Activated CD8-positive, alpha-beta memory T cell treated with anti-CD3 and anti-CD28 coated beads, Interleukin-2, amount 50 U/mL, for 1 hour (primary cell): ENCODE results near the gene NPTX2.

Source experiments
- DNase-seq: peaks from one replicate; pipeline ENCODE4 v3.0.0-alpha.2; 2020; ENCODE audit errors: extremely low read depth

NPTX2 gene

GRCh38 chr7:98618786-98619185, 1.7 kb downstream of the NPTX2 start:
- no peak for DNase-seq

GRCh38 chr7:98619450-98620321, 2.6 kb downstream of the NPTX2 start:
- DNase-seq, result no peak

GRCh38 chr7:98621573-98622482, 4.7 kb downstream of the NPTX2 start:
- DNase-seq, result no peak

GRCh38 chr7:98622926-98623325, 5.8 kb downstream of the NPTX2 start:
- no peak for DNase-seq

- no peak for DNase-seq
Measured at GRCh38 chr7:98624846-98625420, 7.8 kb downstream of the NPTX2 start.

DNA sequence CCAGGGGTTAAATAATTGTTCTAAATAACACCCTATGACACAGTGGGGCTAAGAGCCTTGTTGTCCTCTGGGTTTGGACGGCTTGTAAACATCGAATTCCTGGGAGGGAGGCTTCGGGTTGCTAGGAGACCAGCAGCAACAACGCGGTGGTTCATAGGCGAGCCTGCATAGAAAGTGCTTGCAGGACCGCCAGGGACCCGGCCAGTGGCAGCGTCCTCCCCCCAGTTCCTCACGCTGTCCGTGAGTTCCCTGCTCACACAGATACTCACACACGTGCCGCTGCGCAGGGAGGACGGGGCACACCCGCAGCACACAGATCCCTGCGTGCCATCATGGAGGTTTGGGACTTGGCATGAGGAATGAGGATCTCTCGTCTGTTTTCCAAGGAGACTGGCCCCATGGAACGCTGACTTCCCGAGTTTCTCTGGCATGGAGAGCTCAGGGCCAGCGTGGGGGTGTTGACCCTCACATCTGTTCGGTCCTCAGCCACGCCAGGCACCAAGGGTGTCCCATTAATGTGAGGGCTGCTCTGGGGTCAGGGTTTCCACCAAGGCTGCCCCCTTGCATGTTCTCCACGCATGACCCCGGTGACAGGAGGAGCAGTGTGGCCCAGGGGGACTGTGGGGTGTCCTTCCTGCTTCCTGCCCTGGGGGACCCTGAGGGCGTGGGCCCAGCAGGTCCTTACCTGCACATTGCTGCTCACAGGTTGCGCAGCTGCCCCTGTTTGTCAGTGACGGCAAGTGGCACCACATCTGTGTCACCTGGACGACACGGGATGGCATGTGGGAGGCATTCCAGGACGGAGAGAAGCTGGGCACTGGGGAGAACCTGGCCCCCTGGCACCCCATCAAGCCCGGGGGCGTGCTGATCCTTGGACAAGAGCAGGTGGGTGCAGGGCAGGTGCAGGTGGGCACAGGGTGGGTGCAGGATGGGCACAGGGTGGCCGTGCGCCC, 9.7 kb downstream of the NPTX2 start:
- no peak for DNase-seq

- no peak for DNase-seq
Measured at GRCh38 chr7:98627413-98627790, 10.3 kb downstream of the NPTX2 start.

GRCh38 chr7:98628418-98628817, 11.3 kb downstream of the NPTX2 start:
- DNase-seq, result no peak

DNA sequence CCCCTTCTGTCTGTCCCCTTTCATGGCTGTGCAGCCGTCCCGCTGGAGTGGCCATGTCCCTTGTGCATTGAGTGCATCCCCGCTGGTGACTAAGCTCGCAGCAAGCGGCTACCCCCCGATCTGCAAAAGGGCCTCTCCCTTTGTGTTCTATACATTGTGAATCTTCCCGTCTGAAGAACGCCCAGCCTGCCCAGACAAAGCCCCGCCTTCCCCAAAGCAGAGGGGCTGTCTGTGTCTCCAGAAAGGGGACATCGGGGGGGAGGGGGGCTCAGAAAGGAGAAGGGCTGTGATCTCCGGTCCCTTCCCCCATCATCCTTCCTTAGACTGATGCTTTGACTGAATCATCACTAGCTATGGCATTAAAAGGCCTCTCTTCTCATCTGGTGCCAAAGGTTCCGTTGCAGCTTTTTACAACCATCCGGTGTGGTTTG, 11.9 kb downstream of the NPTX2 start:
- no peak for DNase-seq

DNA sequence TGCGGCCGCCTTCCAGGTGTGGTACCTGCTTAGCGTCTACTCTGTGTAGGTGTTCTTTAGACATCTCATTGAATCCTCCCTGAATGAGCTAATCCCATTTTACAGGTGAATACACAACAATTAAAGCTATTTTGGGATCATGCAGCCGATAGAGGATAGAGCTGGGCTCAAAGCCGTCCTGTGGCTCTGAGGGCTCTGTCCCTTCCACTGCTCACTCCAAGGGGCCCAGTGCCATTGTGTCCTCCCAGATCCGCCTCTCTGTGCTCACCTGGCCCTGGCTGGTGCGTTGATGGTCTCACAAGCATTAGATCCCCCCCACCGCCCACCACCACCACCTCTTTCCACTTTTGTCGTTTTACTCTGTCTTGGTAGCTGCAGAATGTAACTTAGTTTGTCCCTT, 13.1 kb downstream of the NPTX2 start:
- no peak for DNase-seq

- no peak for DNase-seq
Measured at GRCh38 chr7:98630770-98631169, 13.7 kb downstream of the NPTX2 start.

DNA sequence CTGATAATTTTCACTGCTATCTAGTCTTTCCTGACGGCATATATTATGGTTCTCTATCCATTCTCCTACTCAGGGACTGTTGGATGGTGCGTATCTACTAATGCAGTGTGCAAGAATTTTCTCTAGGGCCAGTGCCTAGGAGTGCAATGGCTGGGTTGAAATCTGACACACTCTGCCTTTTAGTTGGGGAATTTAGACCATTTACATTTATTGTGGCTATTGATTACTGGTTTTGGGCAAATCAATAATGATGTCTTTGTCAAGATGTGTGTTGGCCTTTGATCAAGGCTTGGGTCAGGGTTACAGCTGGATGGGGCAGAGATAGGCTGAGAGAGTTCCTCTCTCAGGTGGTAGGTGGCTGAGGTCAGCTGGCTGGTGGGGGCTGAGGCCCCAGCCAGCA, 21.8 kb downstream of the NPTX2 start:
- DNase-seq, result no peak

DNA sequence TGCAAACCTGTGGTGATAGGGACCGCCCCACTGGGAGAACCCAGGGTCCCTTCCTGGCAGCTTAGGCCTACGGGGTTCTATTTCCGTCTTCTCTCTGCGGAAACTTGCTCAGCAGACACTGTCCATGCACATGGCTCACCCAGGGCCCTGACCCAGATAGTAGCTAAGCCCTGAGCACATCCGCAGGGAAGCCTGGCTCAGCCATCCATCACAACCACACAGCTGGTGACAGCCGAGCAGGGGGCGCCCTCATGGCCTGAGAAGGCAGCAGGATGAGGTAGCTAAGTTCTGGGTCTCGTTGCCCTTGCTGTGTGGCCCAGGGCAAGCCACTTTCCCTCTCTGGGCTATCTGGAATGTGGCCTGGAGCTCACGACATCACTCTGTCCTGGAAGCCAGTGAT, 23.3 kb downstream of the NPTX2 start:
- no peak for DNase-seq

DNA sequence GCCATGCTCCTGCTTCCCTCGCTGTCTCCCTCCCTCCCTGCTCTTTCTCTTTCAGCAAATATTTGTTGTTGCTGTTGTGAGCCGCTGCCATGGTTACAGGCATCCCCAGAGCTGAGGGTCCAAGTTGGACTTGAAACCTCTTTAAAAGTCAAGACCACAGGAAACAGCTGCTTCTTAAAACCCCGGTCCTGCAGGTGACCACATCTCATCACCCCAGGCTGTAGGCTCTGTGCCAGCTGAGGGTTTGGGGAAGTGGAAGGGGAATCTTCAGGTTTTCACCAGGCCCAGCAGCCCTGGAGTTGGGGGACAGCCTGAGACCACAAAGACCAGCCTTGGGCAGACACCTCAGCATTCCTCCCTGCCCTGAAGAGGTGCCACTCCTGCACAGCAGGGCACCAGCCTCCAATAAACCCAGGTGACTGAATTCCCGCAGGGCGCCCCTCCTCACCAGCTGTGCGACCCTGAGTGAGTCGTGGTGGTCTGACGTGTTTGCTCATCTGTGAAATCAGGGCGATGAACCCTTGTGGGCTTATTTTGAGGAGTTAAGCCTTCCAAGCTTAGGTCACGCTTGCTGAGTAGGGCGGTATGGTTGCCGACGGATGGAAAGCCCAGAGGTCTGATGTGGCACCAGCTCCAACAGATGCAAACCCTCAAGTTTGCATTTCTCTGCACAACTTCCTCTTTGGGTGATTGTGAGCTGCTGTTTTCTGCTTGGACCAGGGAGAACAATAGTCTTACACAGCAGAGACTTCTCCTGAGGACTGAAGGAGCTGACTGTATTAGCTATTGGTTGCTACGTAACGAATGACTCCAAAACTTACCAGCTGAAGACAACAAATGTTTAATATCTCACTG, 24.8 kb downstream of the NPTX2 start:
- no peak for DNase-seq

GRCh38 chr7:98643236-98643985, 26.3 kb downstream of the NPTX2 start:
- DNase-seq, result no peak

DNA sequence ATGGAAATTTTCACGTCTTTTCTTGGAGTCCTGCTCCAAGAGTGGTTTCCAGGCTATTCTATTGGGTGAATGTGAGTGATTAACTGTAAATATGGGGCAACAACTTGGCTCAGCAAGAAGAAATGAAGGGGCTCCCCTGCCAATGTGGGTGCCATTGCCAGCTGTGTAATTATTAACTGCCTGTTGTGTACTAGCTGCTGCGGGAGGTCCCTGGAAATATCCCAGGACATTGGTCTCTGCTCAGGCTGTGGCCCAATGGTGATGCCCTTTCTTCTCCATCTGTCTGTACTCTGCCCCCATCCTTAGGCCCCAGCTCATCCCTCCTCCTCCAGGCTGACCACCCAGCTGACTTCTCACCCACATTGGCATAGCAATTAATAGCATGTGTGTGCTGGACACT, 29.4 kb downstream of the NPTX2 start:
- DNase-seq, result no peak

DNA sequence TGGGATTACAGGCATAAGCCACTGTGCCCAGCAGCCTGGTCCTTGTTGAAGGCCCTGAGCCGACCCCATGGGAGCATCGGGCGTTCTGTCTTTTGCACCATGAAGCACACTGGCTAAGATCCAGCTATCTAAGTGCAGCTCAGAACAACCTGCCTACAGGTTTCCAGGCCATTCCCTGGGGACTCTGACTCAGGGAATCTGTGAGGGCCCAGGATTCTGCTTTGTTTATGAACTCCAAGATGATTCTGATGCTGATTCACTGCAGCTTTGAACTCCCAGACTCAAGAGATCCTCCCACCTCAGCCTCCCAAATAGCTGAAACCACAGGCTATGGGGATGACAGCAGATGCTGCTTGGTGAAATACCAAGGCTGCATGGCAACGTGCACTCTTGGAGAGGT, 30.2 kb downstream of the NPTX2 start:
- no peak for DNase-seq

GRCh38 chr7:98651760-98652159, 34.7 kb downstream of the NPTX2 start:
- DNase-seq, result no peak

DNA sequence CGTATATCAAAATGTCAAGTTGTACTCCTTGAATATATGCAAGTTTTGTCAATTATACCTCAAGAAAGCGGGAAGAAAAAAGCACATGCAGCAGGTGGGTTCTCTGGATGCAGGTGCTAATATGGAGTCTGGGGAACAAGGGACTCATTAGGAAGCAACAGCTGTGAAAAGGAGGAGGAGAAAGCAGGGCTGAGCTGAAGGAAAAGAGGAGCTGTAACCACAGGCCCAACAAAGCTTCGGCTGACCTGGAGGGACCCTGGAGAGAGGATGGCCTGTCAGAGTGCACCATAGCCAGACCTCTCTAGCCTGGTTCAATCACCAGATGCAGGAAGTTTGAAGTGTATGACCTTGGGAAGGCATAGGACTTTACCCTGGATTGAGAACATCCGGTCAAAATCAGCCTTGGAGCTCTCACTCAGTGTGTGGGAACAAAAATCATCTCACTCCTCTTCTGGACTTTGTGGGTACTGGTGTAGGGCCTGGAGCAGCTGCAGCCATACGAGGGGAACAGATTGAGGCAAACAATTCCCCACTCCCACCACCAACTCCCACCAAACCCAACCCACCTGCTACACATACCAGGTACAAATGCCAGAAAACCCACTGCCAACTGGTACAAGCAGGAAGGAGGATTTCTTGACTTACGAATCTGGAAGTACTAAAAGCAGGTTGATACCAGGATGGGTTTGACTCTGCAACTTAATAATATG, 36.7 kb downstream of the NPTX2 start:
- DNase-seq, result no peak
